Right lobe of liver (tissue), 6 donors: Measurements from ENCODE around the gene PGLYRP2. TPM values are rescaled to one million over a fixed set of nuclear protein-coding genes. Genes with fewer than 3 reads are reported as not detected.

Experiments
- ATAC-seq, 4 donors: fragments of 200-7000 bp; cut with Tn5 transposase; one replicate each; pipeline ENCODE4 v1.9.1; 2020; ENCODE audit warnings: mild to moderate bottlenecking in 4 of 4, moderate library complexity in 4 of 4
- DNase-seq, 3 donors: peaks; one replicate each; pipeline ENCODE4 v3.0.0-alpha.2; 2020
- H3K27ac ChIP-seq, 3 donors: fragments of 200-600 bp; one replicate each; pipeline ENCODE4 v1.8.0; 2022
- H3K27me3 ChIP-seq, 2 donors: fragments of 200-600 bp; one replicate each; pipeline ENCODE4 v1.8.0; 2022
- H3K36me3 ChIP-seq, 4 donors: fragments of 200-600 bp; sonication (generic) in 1 of 4; one replicate each; pipeline versions ENCODE4 v1.5.1 to v1.8.0; 2017 to 2022; ENCODE audit warnings: control low read depth in 1 of 4
- H3K4me1 ChIP-seq, 4 donors: fragments of 200-600 bp; sonication (generic) in 1 of 4; one replicate each; pipeline versions ENCODE4 v1.5.1 to v1.8.0; 2017 to 2022; ENCODE audit warnings: control low read depth in 1 of 4
- H3K4me3 ChIP-seq, 3 donors: fragments of 200-600 bp; one replicate each; pipeline ENCODE4 v1.8.0; 2022
- H3K9me3 ChIP-seq, 4 donors: fragments of 200-600 bp; sonication (generic) in 1 of 4; one replicate each; pipeline versions ENCODE4 v1.5.1 to v1.8.0; 2017 to 2022; ENCODE audit warnings: control low read depth in 1 of 4
- CTCF ChIP-seq, 4 donors: fragments of 200-600 bp in 3 of 4; fragments of 450-650 bp in 1 of 4; IDR thresholded peaks; one replicate each; pipeline versions ENCODE4 v1.5.1 to v1.8.0; 2016 to 2022; ENCODE audit warnings: antibody characterized with exemption in 4 of 4, mild to moderate bottlenecking in 2 of 4
- POLR2A ChIP-seq: fragments of 450-650 bp; IDR thresholded peaks from one replicate; pipeline ENCODE4 v1.6.1; 2017; ENCODE audit warnings: antibody characterized with exemption, mild to moderate bottlenecking
- WGBS: methylation state at CpG from one replicate; pipeline ENCODE4 v1.1.6; 2018; ENCODE audit warnings: low coverage, low lambda C conversion rate; ENCODE audit not compliant: insufficient coverage; ENCODE audit errors: missing lambda C conversion rate; 5-methylcytosine and 5-hydroxymethylcytosine counted together
- intact Hi-C, 2 donors: fragments of 100-400 bp; cut with DNase I; formaldehyde crosslinking; loops; one replicate each; pipeline versions ENCODE4 v1.11.2 to v1.14.1; 2022
- total RNA-seq, 6 experiments: library from RNA; depleted of rRNA in 2 of 6; stranded (reverse); fragments of >200 nt in 2 of 6; fragmentation: NEBNext Ultra II Directional in 3 of 6; extraction: Animal tissue kit (Norgen Biotek cat#: 25700) in 3 of 6; gene quantifications; one replicate each; pipeline versions ENCODE4 v1.1.0 to v1.2.4, GENCODE V29; 2016 to 2023
- donor health status: DM: no; HTN: yes; CAD: no.
- donor health status: DM: no; HTN: no; CAD: no.
- donor health status: DM: no; HTN: no; CAD: no.
- donor health status: DM: no; HTN: yes; CAD: no.
- donor health status: DM: no; HTN: yes; CAD: no.

Gene PGLYRP2
- total RNA-seq, 6 experiments from 2014 or later = 45.1 to 135 (median 59.2) TPM

DNA sequence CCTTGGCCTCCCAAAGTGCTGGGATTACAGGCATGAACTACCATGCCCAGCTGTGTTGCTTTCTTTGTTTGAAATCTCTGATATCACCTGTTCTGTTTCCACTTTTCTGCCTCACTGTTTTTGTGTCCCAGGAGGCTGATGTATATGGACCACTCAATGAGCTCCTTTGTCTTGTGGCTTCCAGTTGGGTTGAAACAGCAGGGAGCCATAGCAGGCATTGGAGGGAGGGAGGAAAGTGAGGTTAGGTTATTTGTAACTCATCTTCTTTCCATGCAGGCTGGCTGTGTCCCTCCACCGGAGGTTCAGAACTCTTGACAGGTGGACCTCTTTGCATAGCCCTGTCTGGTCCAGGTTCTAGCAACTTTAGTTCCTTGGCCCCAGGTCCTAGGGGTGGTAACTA lies 23.0 kb upstream of the PGLYRP2 start:
- H3K36me3 ChIP-seq = no peaks in the 10 kb centered on the region
- 70% methylated on average over 1 of the region's 1 CpG for WGBS
- H3K4me1 ChIP-seq = peaks cover 0 to 26% (median 2%) of the 10 kb centered on the region in 4 donors
- intact Hi-C loops = no loop called here
- ATAC-seq (no peak), DNase-seq (no peak)
- no peaks in the 10 kb centered on the region for H3K9me3 ChIP-seq
- no peak overlapping the region for H3K27ac ChIP-seq
- no peak overlapping the region for H3K4me3 ChIP-seq
- no peak for TF ChIP-seq POLR2A
- TF ChIP-seq CTCF (IDR thresholded peaks at IDR 0.05) = no peak
- no peaks in the 10 kb centered on the region for H3K27me3 ChIP-seq

GRCh38 chr19:15501596-15501995 lies 22.3 kb upstream of the PGLYRP2 start:
- H3K27me3 ChIP-seq = no peaks in the 10 kb centered on the region
- no peak overlapping the region for H3K27ac ChIP-seq
- H3K36me3 ChIP-seq = no peaks in the 10 kb centered on the region
- intact Hi-C loops = no loop called here
- H3K4me3 ChIP-seq = no peak overlapping the region
- TF ChIP-seq CTCF (IDR thresholded peaks at IDR 0.05) (no peak), POLR2A (no peak)
- ATAC-seq = no peak
- WGBS = 44% methylated on average over 1 of the region's 1 CpG
- peaks cover 0 to 27% (median 1%) of the 10 kb centered on the region in 4 donors for H3K4me1 ChIP-seq
- H3K9me3 ChIP-seq = no peaks in the 10 kb centered on the region
- no peak for DNase-seq

GRCh38 chr19:15498910-15499309 lies 19.6 kb upstream of the PGLYRP2 start:
- 23% methylated on average over 6 of the region's 6 CpGs for WGBS
- H3K27me3 ChIP-seq = no peaks in the 10 kb centered on the region
- no peaks in the 10 kb centered on the region for H3K9me3 ChIP-seq
- ATAC-seq = peak; percentile 87 to 96 (median 91)
- intact Hi-C loops = no loop called here
- no peaks in the 10 kb centered on the region for H3K36me3 ChIP-seq
- DNase-seq = peak; percentile 43 to 82 (median 74)
- H3K27ac ChIP-seq = peak overlapping the region; percentile 77 to 99 (median 94)
- H3K4me1 ChIP-seq = peaks cover 0 to 10% (median 0%) of the 10 kb centered on the region in 4 donors
- H3K4me3 ChIP-seq = peak overlapping the region; percentile 35 to 61 (median 54)
- no peak for TF ChIP-seq POLR2A
- TF ChIP-seq CTCF (IDR thresholded peaks at IDR 0.05) = no peak

DNA sequence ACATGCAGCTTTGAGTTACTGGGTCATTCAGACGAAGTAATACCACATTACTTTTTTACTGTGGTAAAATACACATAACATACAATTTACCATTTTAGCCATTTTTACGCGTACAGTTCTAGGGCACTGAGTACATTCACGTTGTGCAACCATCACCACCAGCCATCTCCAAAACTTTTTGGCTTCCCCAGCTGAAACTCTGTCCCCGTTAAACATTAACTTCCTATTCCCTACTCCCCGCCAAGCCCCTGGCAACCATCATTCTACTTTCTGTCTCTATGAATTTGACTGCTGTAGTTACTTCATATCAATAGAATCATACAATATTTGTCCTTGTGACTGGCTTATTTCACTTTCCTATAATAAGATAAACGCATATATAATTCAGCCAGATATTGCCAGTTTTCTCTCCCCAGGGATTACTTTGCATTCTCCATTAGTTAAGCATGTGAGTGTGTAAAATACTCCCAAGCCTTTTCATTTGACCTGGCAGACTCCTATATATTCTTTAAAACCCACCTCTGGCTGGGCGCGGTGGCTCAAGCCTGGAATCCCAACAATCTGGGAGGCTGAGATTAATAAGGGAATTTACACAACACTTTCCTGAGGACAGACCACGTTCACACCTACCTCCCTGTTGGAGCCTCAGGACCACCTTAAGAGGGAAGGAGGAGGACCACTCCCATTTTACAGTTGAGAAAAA lies 19.0 kb upstream of the PGLYRP2 start:
- peak in 1 of 3 donors; percentile 79 for DNase-seq
- Histone ChIP-seq H3K4me1 (peaks cover 0 to 10% (median 0%) of the 10 kb centered on the region in 4 donors), H3K27me3 (no peaks in the 10 kb centered on the region), H3K36me3 (no peaks in the 10 kb centered on the region), H3K9me3 (no peaks in the 10 kb centered on the region), H3K27ac (peak overlapping the region; percentile 77 to 99 (median 94)), H3K4me3 (peak overlapping the region; percentile 35 to 61 (median 54))
- peak; percentile 67 to 81 (median 74) for ATAC-seq
- intact Hi-C loops = no loop called here
- no peak for TF ChIP-seq CTCF (IDR thresholded peaks at IDR 0.05)
- no peak for TF ChIP-seq POLR2A
- WGBS = 18% methylated on average over 10 of the region's 10 CpGs
